GM19438 (cell line): ENCODE measurements around the gene SSNA1.

Source experiments
- ATAC-seq: cut with Tn5 transposase; IDR thresholded peaks from one replicate; pipeline ENCODE4 v1.9.1; 2021; ENCODE audit warnings: low read depth; ENCODE audit not compliant: unreplicated experiment

Gene SSNA1

DNA sequence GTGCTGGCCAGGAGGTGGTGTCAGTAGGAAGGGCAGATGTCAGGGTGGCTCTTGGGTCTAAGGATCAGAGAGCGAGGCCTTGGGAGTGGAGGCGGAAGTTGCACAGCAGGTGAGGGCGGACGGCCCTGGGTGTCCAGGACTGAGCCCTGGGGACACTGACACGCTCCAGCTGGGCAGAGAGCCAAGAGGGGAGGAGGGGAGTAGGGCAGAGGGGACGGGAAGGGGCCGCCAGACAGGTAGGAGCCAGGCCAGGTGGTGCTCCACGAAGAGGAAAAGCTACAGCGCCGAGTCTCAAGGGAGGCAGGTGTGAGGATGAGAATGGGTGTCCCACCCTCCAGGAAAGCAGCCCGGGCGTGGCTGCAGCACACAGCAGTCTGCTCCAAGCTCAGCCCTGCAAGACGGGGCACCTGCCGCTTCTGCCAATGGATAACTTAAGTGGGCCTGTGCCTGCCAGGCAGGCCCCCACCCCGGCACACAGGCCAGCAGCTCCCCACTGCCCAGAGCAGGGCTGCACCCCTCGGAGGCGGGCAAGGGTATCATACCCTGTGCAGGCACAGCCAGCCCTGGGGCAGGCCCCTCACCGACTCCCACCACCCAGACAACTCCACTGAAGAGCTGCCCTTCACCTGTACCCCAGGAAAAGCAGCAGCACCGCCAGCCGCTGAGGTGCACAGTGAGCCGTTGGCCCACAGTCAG, 7.2 kb downstream of the SSNA1 start:
- no peak for ATAC-seq

GRCh38 chr9:137198051-137198901, 9.8 kb downstream of the SSNA1 start:
- no peak for ATAC-seq

DNA sequence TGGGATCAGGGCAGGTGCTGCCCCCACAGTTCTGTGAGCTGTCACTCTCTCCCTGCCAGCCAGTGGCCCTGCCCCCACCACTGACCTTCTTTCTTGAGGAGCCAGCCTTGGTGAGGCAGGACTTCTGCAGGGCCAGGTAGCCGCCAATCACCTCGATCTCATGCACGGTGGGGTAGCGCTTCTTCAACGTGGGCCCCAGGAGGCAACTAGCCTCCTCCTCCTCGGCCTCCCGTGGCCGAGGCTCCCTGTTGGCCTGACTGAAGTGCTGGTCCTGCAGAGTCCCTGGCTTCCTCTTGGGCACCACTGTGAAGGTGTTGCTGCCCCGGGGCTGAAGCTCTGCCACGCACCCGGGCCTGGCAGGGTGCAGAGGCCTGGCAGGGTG, 10.4 kb downstream of the SSNA1 start:
- no peak for ATAC-seq

- no peak for ATAC-seq
Measured at GRCh38 chr9:137199411-137200121, 11.1 kb downstream of the SSNA1 start.

DNA sequence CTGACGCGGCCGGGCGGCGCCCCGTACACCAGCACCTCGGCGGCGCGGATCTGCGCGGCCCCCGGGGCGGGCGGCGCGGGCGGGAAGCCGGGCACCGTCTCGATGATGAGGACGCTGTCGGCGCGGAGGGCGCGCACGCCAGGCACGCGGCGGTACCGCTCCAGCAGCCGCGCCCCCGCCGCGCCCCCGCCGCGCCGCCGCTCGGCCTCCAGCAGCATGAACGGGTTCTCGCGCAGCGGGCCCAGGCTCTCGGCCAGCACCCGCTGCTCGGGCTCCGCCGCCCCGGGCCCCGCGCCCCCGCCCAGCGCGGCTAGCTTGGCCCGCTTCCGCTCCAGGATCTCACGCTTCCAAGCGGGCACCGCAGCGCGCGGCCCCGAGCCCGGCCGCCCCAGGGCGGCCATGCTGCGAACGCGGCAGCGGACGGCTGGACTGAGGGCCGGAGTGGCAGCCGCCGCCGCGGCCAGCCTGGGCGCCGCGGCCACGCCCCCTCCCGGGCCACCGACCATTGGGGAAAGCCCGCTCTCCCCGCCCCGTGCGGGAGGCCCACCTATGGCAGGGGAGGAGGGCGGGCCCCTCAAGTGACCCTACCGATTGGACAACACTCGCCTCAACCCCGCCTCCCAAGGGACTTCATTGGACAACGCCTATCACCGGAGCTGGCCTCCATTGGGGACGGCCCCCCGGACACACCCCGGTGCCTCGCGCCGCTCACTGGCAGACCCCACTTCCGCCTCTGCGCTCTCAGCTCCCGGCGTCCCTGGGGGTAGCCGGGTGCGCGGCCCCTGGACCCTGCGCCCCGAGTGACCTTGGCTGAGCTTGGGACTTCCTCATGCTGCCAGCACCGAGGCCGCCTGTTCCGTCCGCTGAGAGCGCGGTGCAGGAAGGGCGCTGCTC, 12.1 kb downstream of the SSNA1 start, which contains the start of gene TPRN:
Gene TPRN (minus strand): TSS at position 431 of the 894 bp plus-strand sequence. CDS start 30 bp downstream, at position 401.
- peak; percentile 85 for ATAC-seq

- no peak for ATAC-seq
Measured at GRCh38 chr9:137201205-137201868, 12.9 kb downstream of the SSNA1 start.

DNA sequence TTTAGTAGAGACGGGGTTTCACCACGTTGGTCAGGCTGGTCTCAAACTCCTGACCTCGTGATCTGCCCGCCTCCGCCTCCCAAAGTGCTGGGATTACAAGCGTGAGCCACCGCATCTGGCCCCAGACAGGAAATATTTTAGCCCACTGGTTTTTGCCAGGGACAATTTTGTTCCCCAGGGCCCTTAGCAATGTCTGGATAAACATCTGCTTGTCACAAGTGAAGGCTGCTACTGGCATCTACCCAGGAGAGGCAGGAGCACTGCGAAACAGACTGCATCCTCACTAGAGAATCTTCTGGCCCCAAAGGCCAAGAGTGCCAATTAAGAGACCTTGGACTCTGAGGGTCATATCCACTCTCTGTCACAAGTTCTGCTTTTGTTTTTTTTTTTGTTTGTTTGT, 14.5 kb downstream of the SSNA1 start:
- no peak for ATAC-seq

- no peak for ATAC-seq
Measured at GRCh38 chr9:137204731-137205125, 16.3 kb downstream of the SSNA1 start.

- no peak for ATAC-seq
Measured at GRCh38 chr9:137205126-137206069, 16.9 kb downstream of the SSNA1 start, which contains the start of the genes NDOR1 and TMEM203. Gene NDOR1, plus strand, starts transcription at chr9:137205700. Its CDS starts 78 bp downstream, at chr9:137205778. Gene TMEM203, minus strand, starts transcription at chr9:137205648. Its CDS starts 234 bp downstream, at chr9:137205414.

DNA sequence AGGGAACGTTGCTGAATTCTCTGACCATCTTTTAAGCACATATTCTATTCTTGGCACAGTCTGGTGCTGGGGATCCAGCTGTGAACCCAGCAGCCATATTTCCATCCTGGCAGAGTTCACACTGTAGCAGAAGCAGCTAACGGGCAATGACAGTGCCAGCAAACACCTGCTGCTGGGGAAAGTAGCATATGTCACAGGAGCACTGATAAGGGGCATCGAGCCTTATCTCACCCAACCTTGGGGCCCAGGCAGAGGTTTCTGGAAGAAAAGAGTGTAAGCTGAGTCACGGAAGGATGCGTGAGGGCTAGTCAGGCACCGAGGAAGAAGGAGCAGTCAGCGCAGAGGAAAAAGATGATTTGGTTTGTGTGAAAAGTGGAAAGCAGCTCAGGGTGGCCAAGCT, 18.1 kb downstream of the SSNA1 start:
- ATAC-seq, result no peak

- ATAC-seq, result no peak
Measured at GRCh38 chr9:137211532-137211931, 23.1 kb downstream of the SSNA1 start.

DNA sequence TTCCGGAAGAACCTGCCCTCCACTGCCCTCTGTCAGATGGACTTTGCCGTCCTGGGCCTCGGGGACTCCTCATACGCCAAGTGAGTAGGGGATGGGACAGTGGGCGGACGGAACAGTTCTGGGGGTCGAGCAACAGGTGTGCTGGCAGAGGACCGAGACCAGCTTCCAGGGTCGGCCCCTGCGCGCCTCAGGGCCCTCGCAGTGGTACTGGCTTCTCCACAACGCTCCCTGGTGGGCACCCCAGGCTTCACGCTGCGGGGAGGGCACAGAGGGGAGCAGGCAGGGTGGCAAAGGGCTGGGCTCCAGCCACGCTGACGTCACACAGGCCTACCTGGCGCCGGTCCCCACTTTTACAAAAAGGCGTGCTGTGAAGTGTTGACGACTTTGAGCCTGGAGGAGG, 24.0 kb downstream of the SSNA1 start:
- no peak for ATAC-seq

GRCh38 chr9:137213160-137214060, 24.9 kb downstream of the SSNA1 start:
- no peak for ATAC-seq

DNA sequence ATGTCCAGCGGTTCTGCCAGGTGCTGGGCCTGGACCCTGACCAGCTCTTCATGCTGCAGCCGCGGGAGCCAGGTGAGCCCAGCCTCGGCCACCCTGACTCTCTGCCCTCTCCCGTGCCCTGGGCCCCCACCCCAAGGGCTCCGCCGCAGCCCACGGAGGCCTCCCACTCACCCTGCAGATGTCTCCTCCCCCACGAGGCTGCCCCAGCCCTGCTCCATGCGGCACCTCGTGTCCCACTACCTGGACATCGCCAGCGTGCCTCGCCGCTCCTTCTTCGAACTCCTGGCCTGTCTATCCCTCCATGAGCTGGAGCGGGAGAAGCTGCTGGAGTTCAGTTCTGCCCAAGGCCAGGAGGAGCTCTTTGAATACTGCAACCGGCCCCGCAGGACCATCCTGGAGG, 26.1 kb downstream of the SSNA1 start:
- no peak for ATAC-seq

DNA sequence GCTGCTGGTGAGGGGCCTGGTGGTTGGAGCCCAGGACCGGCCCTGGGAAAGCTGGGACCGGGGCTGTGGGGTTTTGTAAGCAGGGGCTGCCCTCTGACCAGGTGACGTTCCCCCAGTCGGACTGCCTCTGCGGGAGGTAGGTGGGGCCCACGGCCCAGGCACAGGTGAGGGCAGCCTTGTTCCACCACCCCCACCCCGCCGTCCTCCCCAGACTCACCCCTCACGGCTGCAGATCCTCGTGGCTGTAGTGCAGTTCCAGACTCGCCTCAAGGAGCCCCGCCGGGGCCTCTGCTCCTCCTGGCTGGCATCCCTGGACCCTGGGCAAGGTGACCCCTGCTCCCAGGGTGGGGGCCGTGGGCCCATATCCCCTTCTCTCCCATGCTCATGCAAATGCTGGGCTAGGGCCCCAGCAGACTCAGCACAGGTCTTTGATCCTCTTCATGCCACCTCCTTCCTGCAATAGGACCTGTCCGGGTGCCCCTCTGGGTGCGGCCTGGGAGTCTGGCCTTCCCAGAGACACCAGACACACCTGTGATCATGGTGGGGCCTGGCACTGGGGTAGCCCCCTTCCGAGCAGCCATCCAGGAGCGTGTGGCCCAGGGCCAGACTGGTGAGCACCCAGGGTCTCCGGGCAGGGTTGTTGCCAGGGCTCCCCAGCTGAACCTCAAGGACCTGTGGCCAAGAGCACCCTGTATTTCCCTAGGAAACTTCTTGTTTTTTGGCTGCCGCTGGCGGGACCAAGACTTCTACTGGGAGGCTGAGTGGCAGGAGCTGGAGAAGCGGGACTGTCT, 26.9 kb downstream of the SSNA1 start:
- ATAC-seq, result no peak

DNA sequence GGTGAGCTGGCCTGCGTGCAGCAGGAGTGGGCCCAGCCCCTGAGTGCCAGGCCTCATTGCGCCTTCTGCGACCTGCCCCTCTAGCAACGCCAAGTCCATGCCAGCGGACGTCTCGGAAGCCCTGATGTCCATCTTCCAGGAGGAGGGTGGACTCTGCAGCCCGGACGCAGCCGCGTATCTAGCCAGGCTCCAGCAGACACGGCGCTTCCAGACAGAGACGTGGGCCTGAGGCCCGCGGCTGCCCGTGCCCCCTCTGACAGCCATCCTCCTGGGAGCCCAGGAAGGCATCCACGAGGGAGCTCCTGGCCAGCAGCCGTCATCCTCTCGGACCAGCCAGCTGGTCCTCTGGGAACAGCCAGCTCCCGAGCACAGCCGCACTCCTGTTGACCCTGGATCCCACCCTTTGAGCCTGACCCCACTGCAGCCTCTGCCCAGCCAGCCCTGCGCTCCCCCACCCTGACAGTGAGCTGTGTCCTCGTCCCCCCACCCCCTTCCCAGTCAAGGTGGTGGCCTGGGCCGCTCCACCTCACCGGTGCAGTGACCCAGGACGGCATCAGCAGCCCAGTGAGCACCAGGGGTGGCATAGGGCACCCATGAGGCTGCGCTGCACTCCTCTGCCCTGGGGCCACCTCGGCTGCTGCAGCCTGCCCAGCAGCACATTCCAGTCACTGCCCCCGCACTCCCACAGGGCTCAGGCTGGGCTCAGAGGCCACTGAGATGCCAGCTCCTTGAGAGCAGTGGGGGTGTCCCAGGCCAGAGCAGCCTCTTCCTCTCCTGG, 27.9 kb downstream of the SSNA1 start:
- ATAC-seq, result no peak
